HEK293T (cell line): ENCODE results near the gene GABBR1.

ENCODE experiments used
- ARNT ChIP-seq: fragments of 450-650 bp; IDR thresholded peaks from 2 replicates; pipeline ENCODE4 v1.6.1; 2017; ENCODE audit warnings: mild to moderate bottlenecking
- BHLHE40 ChIP-seq: fragments of 450-650 bp; IDR thresholded peaks from 2 replicates; pipeline ENCODE4 v1.6.1; 2016; ENCODE audit warnings: mild to moderate bottlenecking, moderate library complexity, borderline replicate concordance
- ELF4 ChIP-seq: fragments of 450-650 bp; IDR thresholded peaks from 2 replicates; pipeline ENCODE4 v1.6.1; 2017; ENCODE audit warnings: antibody characterized with exemption
- FOXA1 ChIP-seq: fragments of 450-650 bp; IDR thresholded peaks from 2 replicates; pipeline ENCODE4 v1.6.1; 2016; ENCODE audit warnings: mild to moderate bottlenecking
- FOXM1 ChIP-seq: fragments of 450-650 bp; IDR thresholded peaks from 2 replicates; pipeline ENCODE4 v1.6.1; 2017; ENCODE audit warnings: mild to moderate bottlenecking, borderline replicate concordance
- HDGF ChIP-seq: fragments of 450-650 bp; IDR thresholded peaks from 2 replicates; pipeline ENCODE4 v1.6.1; 2017; ENCODE audit warnings: antibody characterized with exemption, borderline replicate concordance
- L3MBTL2 ChIP-seq: fragments of 450-650 bp; conservative IDR thresholded peaks from 2 replicates; pipeline ENCODE4 v1.6.1; 2016; ENCODE audit warnings: mild to moderate bottlenecking
- NFRKB ChIP-seq: fragments of 450-650 bp; IDR thresholded peaks from 2 replicates; pipeline ENCODE4 v1.6.1; 2016; ENCODE audit warnings: mild to moderate bottlenecking, moderate library complexity
- PKNOX1 ChIP-seq: fragments of 450-650 bp; IDR thresholded peaks from 2 replicates; pipeline ENCODE4 v1.6.1; 2016
- SP1 ChIP-seq: fragments of 450-650 bp; IDR thresholded peaks from 2 replicates; pipeline ENCODE4 v1.6.1; 2017
- SUZ12 ChIP-seq: fragments of 450-650 bp; IDR thresholded peaks from 2 replicates; pipeline ENCODE4 v1.6.1; 2016; ENCODE audit warnings: mild to moderate bottlenecking
- TARDBP ChIP-seq: fragments of 450-650 bp; IDR thresholded peaks from 2 replicates; pipeline ENCODE4 v1.6.1; 2016
- ZNF384 ChIP-seq: fragments of 450-650 bp; IDR thresholded peaks from 2 replicates; pipeline ENCODE4 v1.6.1; 2016

DNA sequence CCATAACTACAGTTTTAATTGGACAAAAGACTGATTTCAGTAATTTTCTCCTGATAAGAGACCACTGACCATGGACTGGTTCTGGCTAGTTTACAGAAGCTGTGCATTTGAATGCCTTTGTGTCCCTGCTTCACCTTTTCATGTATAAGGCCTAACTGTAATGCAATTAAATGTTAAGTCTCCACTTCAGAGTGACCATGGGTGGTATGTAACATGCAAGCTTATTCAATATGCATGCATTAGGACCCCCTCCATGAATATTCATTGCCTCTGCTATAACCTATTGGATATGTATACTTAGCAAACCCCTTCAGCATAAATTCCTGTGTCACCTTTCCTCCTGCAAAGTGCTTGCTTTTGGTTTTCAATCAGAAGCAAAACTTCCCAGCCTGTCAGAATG lies 75.7 kb downstream of the GABBR1 start:
- no peak for TF ChIP-seq FOXM1
- TF ChIP-seq BHLHE40, result no peak
- TF ChIP-seq SUZ12, result no peak
- TF ChIP-seq ELF4, result no peak
- TF ChIP-seq TARDBP, result no peak
- no peak for TF ChIP-seq NFRKB
- no peak for TF ChIP-seq PKNOX1
- TF ChIP-seq ARNT, result no peak
- no peak for TF ChIP-seq SP1
- no peak for TF ChIP-seq FOXA1
- TF ChIP-seq HDGF, result no peak
- TF ChIP-seq L3MBTL2, result no peak
- no peak for TF ChIP-seq ZNF384
